Rectal smooth muscle tissue (tissue), 1 donor: ENCODE data around the gene APOBEC3F.

ENCODE experiments used
- H3K27ac ChIP-seq: one replicate; pipeline ENCODE4 v1.7.0; 2013; ENCODE audit warnings: low read depth, low read length, inconsistent platforms
- H3K27me3 ChIP-seq: one replicate; pipeline ENCODE4 v1.7.0; 2013; ENCODE audit warnings: low read length; ENCODE audit not compliant: control insufficient read depth, insufficient read depth
- H3K36me3 ChIP-seq: one replicate; pipeline ENCODE4 v1.7.0; 2013; ENCODE audit warnings: low read length; ENCODE audit not compliant: control insufficient read depth, insufficient read depth
- H3K4me1 ChIP-seq: one replicate; pipeline ENCODE4 v1.7.0; 2013; ENCODE audit warnings: low read length; ENCODE audit not compliant: control insufficient read depth, insufficient read depth
- H3K4me3 ChIP-seq: one replicate; pipeline ENCODE4 v1.7.0; 2013; ENCODE audit warnings: low read length
- H3K9ac ChIP-seq: one replicate; pipeline ENCODE4 v1.7.0; 2013; ENCODE audit warnings: low read length

APOBEC3F gene

GRCh38 chr22:39080052-39080762 lies 39.5 kb downstream of the APOBEC3F start:
- Histone ChIP-seq H3K4me1 (no peaks in the 10 kb centered on the region), H3K36me3 (no peaks in the 10 kb centered on the region), H3K9ac (no peak overlapping the region), H3K4me3 (no peak overlapping the region), H3K27ac (no peak overlapping the region), H3K27me3 (no peaks in the 10 kb centered on the region)

- Histone ChIP-seq H3K4me1 (no peaks in the 10 kb centered on the region), H3K9ac (no peak overlapping the region), H3K27ac (no peak overlapping the region), H3K4me3 (no peak overlapping the region), H3K36me3 (no peaks in the 10 kb centered on the region), H3K27me3 (no peaks in the 10 kb centered on the region)
Observed at GRCh38 chr22:39081016-39081415, 40.4 kb downstream of the APOBEC3F start.

GRCh38 chr22:39081598-39081997 lies 40.9 kb downstream of the APOBEC3F start:
- no peaks in the 10 kb centered on the region for H3K27me3 ChIP-seq
- H3K4me1 ChIP-seq = no peaks in the 10 kb centered on the region
- H3K4me3 ChIP-seq = no peak overlapping the region
- no peaks in the 10 kb centered on the region for H3K36me3 ChIP-seq
- no peak overlapping the region for H3K27ac ChIP-seq
- H3K9ac ChIP-seq = no peak overlapping the region

GRCh38 chr22:39083212-39084165 lies 42.8 kb downstream of the APOBEC3F start:
- no peaks in the 10 kb centered on the region for H3K36me3 ChIP-seq
- H3K27me3 ChIP-seq = no peaks in the 10 kb centered on the region
- no peaks in the 10 kb centered on the region for H3K4me1 ChIP-seq
- H3K27ac ChIP-seq = no peak overlapping the region
- H3K9ac ChIP-seq = no peak overlapping the region
- no peak overlapping the region for H3K4me3 ChIP-seq

- no peak overlapping the region for H3K27ac ChIP-seq
- H3K36me3 ChIP-seq = no peaks in the 10 kb centered on the region
- no peak overlapping the region for H3K4me3 ChIP-seq
- no peak overlapping the region for H3K9ac ChIP-seq
- H3K27me3 ChIP-seq = no peaks in the 10 kb centered on the region
- no peaks in the 10 kb centered on the region for H3K4me1 ChIP-seq
Observed at GRCh38 chr22:39084666-39085065, 44.0 kb downstream of the APOBEC3F start.

- H3K27me3 ChIP-seq = no peaks in the 10 kb centered on the region
- no peak overlapping the region for H3K27ac ChIP-seq
- H3K36me3 ChIP-seq = no peaks in the 10 kb centered on the region
- no peak overlapping the region for H3K4me3 ChIP-seq
- H3K9ac ChIP-seq = no peak overlapping the region
- no peaks in the 10 kb centered on the region for H3K4me1 ChIP-seq
Observed at GRCh38 chr22:39087098-39087497, 46.4 kb downstream of the APOBEC3F start.

GRCh38 chr22:39087881-39088684 lies 47.4 kb downstream of the APOBEC3F start:
- H3K36me3 ChIP-seq = no peaks in the 10 kb centered on the region
- H3K27ac ChIP-seq = no peak overlapping the region
- H3K4me1 ChIP-seq = no peaks in the 10 kb centered on the region
- no peak overlapping the region for H3K4me3 ChIP-seq
- H3K9ac ChIP-seq = no peak overlapping the region
- H3K27me3 ChIP-seq = no peaks in the 10 kb centered on the region

- Histone ChIP-seq H3K4me1 (no peaks in the 10 kb centered on the region), H3K36me3 (no peaks in the 10 kb centered on the region), H3K27ac (no peak overlapping the region), H3K9ac (no peak overlapping the region), H3K27me3 (no peaks in the 10 kb centered on the region), H3K4me3 (no peak overlapping the region)
Observed at GRCh38 chr22:39088685-39089032, 48.0 kb downstream of the APOBEC3F start.

GRCh38 chr22:39089928-39090327 lies 49.3 kb downstream of the APOBEC3F start:
- Histone ChIP-seq H3K36me3 (no peaks in the 10 kb centered on the region), H3K4me3 (no peak overlapping the region), H3K9ac (no peak overlapping the region), H3K27me3 (no peaks in the 10 kb centered on the region), H3K27ac (no peak overlapping the region), H3K4me1 (no peaks in the 10 kb centered on the region)

GRCh38 chr22:39090426-39091064 lies 49.9 kb downstream of the APOBEC3F start:
- Histone ChIP-seq H3K36me3 (no peaks in the 10 kb centered on the region), H3K27me3 (no peaks in the 10 kb centered on the region), H3K9ac (no peak overlapping the region), H3K27ac (no peak overlapping the region), H3K4me1 (no peaks in the 10 kb centered on the region), H3K4me3 (no peak overlapping the region)

GRCh38 chr22:39091126-39092081 lies 50.7 kb downstream of the APOBEC3F start:
- H3K4me3 ChIP-seq = no peak overlapping the region
- H3K27me3 ChIP-seq = no peaks in the 10 kb centered on the region
- H3K27ac ChIP-seq = no peak overlapping the region
- no peak overlapping the region for H3K9ac ChIP-seq
- no peaks in the 10 kb centered on the region for H3K4me1 ChIP-seq
- H3K36me3 ChIP-seq = no peaks in the 10 kb centered on the region
